Measurements from ENCODE around the gene BASP1.
A peak's percentile ranks its signal among the peaks of the same experiment; 100 is the strongest.
"Not testable (repeated sequence)": the region's sequence is repeated elsewhere in the genome, so short reads cannot be mapped to it uniquely, and the experiment has no call there.

Gene BASP1

GRCh38 chr5:17249029-17249634, 31.7 kb downstream of the BASP1 start:
- DNase-seq (ENCODE audit: insufficient read length, low spot score) (peak; percentile 99), FAIRE-seq (peak; percentile 65)

DNA sequence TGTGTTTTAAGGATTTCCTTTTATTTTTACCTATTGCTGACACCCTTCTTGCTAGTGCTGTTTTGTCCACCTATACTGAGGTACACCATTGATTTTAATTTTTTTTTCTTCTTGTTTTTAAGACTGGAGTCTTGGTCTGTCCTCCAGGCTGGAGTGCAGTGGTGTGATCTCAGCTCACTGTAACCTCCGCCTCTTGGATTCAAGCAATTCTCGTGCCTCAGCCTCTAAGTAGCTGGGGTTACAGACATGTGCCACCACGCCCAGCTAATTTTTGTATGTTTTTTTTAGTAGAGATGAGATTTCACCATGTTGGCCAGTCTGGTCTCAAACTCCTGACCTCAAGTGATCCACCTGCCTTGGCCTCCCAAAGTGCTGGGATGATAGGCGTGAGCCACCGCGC, 32.4 kb downstream of the BASP1 start:
- FAIRE-seq; DNase-seq (ENCODE audit: insufficient read length, low spot score): not testable (repeated sequence)

DNA sequence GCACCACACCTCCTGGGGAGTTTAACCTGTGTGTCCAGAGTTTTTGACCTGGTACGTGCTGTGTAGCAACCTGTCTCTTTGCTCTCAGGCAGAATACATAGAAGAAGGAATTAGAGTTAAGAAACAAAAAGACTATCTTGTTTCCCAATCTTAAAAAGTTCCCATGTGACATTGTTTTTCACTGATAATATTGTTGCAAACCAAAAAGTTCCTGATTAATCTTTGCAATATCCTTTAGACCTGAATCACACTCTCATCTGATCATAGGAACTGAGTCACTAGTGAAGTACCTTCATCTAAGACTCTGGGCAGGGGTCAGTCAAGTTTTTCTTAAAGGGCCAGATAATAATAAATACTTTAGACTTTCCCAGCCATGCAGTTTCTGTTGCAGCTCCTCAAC, 35.1 kb downstream of the BASP1 start:
- FAIRE-seq (no peak), DNase-seq (ENCODE audit: insufficient read length, low spot score) (no peak)

- FAIRE-seq (peak; percentile 85), DNase-seq (ENCODE audit: insufficient read length, low spot score) (no peak)
Measured at GRCh38 chr5:17255471-17256021, 38.1 kb downstream of the BASP1 start.

- DNase-seq (ENCODE audit: insufficient read length, low spot score) (no peak), FAIRE-seq (no peak)
Measured at GRCh38 chr5:17256171-17256570, 38.7 kb downstream of the BASP1 start.

DNA sequence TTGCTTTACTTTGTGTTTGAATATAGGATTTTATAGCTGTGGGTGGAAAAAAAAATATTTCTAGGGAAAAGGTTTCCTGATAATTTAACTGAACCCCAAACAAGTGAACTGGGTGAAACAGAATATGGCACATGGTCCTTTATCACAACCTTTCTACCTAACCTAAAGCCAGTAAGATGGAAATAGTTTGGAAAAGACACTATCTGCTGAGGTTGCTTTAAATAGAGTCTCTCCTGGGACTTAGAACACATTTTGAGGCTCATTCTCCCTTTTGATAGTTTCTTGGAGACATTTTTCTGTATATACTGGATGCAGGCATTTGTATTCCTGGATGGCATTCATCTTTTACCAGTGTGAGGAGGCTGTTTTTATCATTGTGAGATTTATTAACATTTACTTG, 39.4 kb downstream of the BASP1 start:
- FAIRE-seq, result no peak
- no peak for DNase-seq (ENCODE audit: insufficient read length, low spot score)

DNA sequence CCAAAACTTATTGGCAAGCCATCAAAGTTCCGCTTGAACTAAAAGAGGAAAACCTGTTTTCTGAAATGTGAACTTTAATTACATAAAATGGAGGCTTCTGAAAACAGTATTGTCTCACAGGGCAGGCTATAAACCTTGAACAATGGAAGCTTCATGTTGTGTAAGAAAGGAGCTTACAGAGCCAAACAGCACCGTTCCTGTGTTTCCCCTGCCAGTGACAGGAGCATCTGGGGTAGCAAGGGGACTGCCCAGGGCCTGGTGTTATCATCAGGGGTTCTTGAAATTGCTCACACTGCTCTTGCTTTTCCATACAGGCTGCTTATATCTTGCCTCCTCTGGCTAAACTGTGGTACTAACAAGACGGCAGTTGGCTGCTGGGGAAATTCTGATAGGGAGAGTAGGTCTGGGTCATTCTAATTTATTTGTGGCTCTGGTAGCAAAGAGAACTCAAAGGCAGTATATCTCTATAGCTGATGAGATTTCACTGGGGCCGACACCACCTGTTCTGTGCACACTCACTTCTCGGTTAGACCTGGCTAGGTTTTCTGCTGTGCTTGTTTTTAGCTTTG, 40.4 kb downstream of the BASP1 start:
- FAIRE-seq (no peak), DNase-seq (ENCODE audit: insufficient read length, low spot score) (no peak)

- FAIRE-seq (peak; percentile 36), DNase-seq (ENCODE audit: insufficient read length, low spot score) (no peak)
Measured at GRCh38 chr5:17258431-17258830, 41.0 kb downstream of the BASP1 start.

GRCh38 chr5:17259012-17259411, 41.6 kb downstream of the BASP1 start:
- FAIRE-seq; DNase-seq (ENCODE audit: insufficient read length, low spot score): not testable (repeated sequence)

GRCh38 chr5:17259630-17260257, 42.3 kb downstream of the BASP1 start:
- FAIRE-seq (peak; percentile 42), DNase-seq (ENCODE audit: insufficient read length, low spot score) (no peak)

DNA sequence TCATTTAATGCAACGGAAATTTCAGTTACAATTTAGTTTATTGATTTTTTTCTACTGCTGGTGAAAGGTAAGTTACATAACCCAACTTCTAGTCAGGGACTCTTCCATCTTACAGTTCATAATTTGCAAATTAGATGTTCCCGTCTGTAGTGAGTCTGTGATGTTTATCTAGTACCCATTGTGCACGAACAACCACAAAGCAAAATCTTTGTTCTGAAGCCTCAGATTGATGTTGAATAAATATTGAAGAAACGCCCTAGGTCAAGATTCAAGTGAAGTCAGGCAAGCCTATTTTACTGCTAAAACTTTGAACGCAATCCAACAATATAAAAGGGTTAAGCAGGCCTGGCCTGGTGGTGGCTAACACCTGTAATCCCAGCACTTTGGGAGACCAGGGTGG, 43.1 kb downstream of the BASP1 start:
- DNase-seq (ENCODE audit: insufficient read length, low spot score) (no peak), FAIRE-seq (no peak)

GRCh38 chr5:17261075-17261474, 43.6 kb downstream of the BASP1 start:
- DNase-seq (ENCODE audit: insufficient read length, low spot score), result no peak
- no peak for FAIRE-seq

DNA sequence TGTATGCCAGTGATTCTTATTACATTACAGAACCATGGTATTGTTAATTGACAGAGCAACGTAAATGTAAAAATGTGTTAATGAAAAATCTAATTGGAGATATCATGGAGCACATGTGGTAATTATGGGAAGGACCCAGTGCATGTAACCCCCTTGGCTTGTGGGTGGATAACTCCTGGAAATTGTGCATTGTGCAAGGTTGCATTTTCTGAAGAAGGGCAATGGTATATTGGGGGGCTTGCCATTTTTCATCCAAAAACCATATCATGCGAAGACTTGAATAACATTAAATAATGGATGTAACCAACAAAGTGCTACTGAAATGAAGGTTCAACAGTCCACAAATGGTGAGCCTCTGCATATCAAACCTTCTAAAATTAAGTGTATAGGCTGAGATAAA, 47.6 kb downstream of the BASP1 start:
- FAIRE-seq, result no peak
- DNase-seq (ENCODE audit: insufficient read length, low spot score), result no peak

- FAIRE-seq (peak; percentile 55), DNase-seq (ENCODE audit: insufficient read length, low spot score) (no peak)
Measured at GRCh38 chr5:17267106-17267505, 49.7 kb downstream of the BASP1 start.

DNA sequence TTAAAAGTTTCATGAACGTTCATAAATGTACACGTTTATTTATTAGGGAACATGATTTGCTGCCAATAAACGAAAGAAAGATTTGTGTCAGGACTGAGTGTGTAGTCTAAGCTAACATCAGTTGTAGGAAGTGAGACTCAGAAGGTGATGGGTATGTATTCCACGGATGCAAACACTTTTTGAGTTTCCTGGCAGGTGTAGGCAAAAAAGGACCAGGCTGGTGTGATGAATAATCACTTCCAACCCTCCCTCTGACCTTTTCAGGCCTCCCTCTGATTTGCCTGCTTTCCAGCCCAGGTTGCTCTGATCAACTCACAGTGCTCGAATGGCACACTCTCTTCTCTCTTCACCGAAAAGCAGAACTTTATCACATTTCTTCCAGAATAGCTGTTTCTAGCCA, 51.8 kb downstream of the BASP1 start:
- no peak for DNase-seq (ENCODE audit: insufficient read length, low spot score)
- FAIRE-seq, result no peak

- DNase-seq (ENCODE audit: insufficient read length, low spot score) (no peak), FAIRE-seq (peak; percentile 40)
Measured at GRCh38 chr5:17272111-17272510, 54.7 kb downstream of the BASP1 start.

DNA sequence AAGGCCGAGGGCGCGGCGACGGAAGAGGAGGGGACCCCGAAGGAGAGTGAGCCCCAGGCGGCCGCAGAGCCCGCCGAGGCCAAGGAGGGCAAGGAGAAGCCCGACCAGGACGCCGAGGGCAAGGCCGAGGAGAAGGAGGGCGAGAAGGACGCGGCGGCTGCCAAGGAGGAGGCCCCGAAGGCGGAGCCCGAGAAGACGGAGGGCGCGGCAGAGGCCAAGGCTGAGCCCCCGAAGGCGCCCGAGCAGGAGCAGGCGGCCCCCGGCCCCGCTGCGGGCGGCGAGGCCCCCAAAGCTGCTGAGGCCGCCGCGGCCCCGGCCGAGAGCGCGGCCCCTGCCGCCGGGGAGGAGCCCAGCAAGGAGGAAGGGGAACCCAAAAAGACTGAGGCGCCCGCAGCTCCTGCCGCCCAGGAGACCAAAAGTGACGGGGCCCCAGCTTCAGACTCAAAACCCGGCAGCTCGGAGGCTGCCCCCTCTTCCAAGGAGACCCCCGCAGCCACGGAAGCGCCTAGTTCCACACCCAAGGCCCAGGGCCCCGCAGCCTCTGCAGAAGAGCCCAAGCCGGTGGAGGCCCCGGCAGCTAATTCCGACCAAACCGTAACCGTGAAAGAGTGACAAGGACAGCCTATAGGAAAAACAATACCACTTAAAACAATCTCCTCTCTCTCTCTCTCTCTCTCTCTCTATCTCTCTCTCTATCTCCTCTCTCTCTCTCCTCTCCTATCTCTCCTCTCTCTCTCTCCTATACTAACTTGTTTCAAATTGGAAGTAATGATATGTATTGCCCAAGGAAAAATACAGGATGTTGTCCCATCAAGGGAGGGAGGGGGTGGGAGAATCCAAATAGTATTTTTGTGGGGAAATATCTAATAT, 58.1 kb downstream of the BASP1 start:
- FAIRE-seq, result no peak
- no peak for DNase-seq (ENCODE audit: insufficient read length, low spot score)

- no peak for FAIRE-seq
- DNase-seq (ENCODE audit: insufficient read length, low spot score), result no peak
Measured at GRCh38 chr5:17276445-17276844, 59.0 kb downstream of the BASP1 start.

DNA sequence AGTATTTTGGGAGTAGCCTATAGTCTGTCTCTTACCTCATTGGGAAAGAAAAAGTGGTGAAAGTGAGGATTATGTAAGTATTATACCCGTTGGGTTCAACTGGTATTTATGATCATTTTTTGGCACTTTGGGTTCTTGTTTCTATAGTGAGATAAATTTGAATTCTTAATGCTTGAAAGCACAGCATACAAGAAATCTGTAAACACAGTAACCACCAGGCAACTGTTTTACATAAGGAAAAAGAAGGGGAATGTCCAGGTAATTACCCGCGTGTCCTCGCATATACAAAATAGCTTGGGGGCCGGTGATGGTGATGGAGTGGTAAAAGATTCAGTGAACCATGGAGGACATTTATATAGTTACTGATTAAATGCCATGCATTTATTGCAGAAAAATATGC, 60.5 kb downstream of the BASP1 start:
- DNase-seq (ENCODE audit: insufficient read length, low spot score), result no peak
- FAIRE-seq, result no peak

GRCh38 chr5:17278931-17279330, 61.5 kb downstream of the BASP1 start:
- DNase-seq (ENCODE audit: insufficient read length, low spot score), result no peak
- peak; percentile 69 for FAIRE-seq

GRCh38 chr5:17279487-17279886, 62.1 kb downstream of the BASP1 start:
- DNase-seq (ENCODE audit: insufficient read length, low spot score), result no peak
- no peak for FAIRE-seq

Measured in HTR-8/SVneo (cell line).